ENCODE results near the gene TTC28. TPM values are rescaled to one million over a fixed set of nuclear protein-coding genes. Genes with fewer than 3 reads are reported as not detected.

Gene TTC28
- total and polyA plus RNA-seq, 10 of the 15 experiments (the other 5 are each of a cell fraction or from before 2014, with no cell fraction given), result 0.15 to 8.4 (median 1.4) TPM

- TF ChIP-seq ZNF687 (IDR thresholded peaks at IDR 0.05), result no peak
- no peak for TF ChIP-seq SUZ12 (IDR thresholded peaks at IDR 0.05; ENCODE audit: unreplicated experiment)
- TF ChIP-seq TAF1 (IDR thresholded peaks at IDR 0.05; ENCODE audit: borderline replicate concordance, low read depth, low read length), result no peak
- no peak for TF ChIP-seq CBX3 (IDR thresholded peaks at IDR 0.05; ENCODE audit: borderline replicate concordance, low read depth)
- no peak for TF ChIP-seq ZNF384 (IDR thresholded peaks at IDR 0.05; ENCODE audit: borderline replicate concordance, low read depth, low read length)
- no peak for TF ChIP-seq ZBED1 (IDR thresholded peaks at IDR 0.05; ENCODE audit: borderline replicate concordance)
- TF ChIP-seq RCOR1 (conservative IDR thresholded peaks at IDR 0.05; ENCODE audit: low read depth, low read length), result no peak
Observed at GRCh38 chr22:27982106-27982505, 697.5 kb downstream of the TTC28 start (continued).

GRCh38 chr22:27980424-27981148 lies 699.1 kb downstream of the TTC28 start:
- Histone ChIP-seq H3K27ac (ENCODE audit: control insufficient read depth, insufficient read depth) (no peak overlapping the region), H3K9ac (ENCODE audit: control insufficient read depth, insufficient read depth, low read length) (no peak overlapping the region), H3K79me2 (ENCODE audit: control insufficient read depth, insufficient read depth, low read length) (no peaks in the 10 kb centered on the region), H3K9me3 (replicated peaks; ENCODE audit: control insufficient read depth, insufficient read depth, low read length) (no peaks in the 10 kb centered on the region), H3K4me1 (ENCODE audit: control insufficient read depth, insufficient read depth, low read length) (no peaks in the 10 kb centered on the region), H3K36me3 (ENCODE audit: control insufficient read depth in 2 of 2, insufficient read depth in 2 of 2, low read length in 1 of 2) (no peaks in the 10 kb centered on the region), H3K4me2 (ENCODE audit: control insufficient read depth, insufficient read depth) (no peak overlapping the region), H4K20me1 (ENCODE audit: control insufficient read depth, insufficient read depth) (no peaks in the 10 kb centered on the region), H3K27me3 (replicated peaks in 1 of 2; ENCODE audit: control insufficient read depth in 2 of 2, insufficient read depth in 2 of 2, low read length in 1 of 2) (no peaks in the 10 kb centered on the region), H2AFZ (ENCODE audit: control insufficient read depth, low read depth, low read length) (no peak overlapping the region), H3K4me3 (no peak overlapping the region)
- ChIA-PET RAD21 (ENCODE audit: unreplicated experiment) (no interaction called here), SMC1A (ENCODE audit: uncharacterized antibody, unreplicated experiment) (interaction anchor here (0.8 kb wide), 1 partner anchor 42 kb away, joined by 6 read pairs; no protein-coding TSS in a partner anchor), CTCF (interaction anchor here (0.6 to 1.2 kb wide), 2 partner anchors 24 to 103 kb away, joined by 3 read pairs; no protein-coding TSS in a partner anchor), POLR2A (interaction anchor here (0.6 kb wide), 1 partner anchor 16 kb away, joined by 3 read pairs; no protein-coding TSS in a partner anchor)
- ATAC-seq (no peak), DNase-seq (ENCODE audit: low read depth, low spot score) (no peak), FAIRE-seq (no peak)
- intact Hi-C loops (cut with micrococcal nuclease; ENCODE audit: unreplicated experiment), result no loop called here
- no TSS peak for BruUV-seq (replicated peaks)
- WGBS (ENCODE audit: insufficient coverage, insufficient replicate concordance, low lambda C conversion rate, missing lambda C conversion rate), result 70% methylated on average over 7 of the region's 7 CpGs
- in situ Hi-C loops (cut with MboI), result no loop called here
- TF ChIP-seq CTCF (IDR thresholded peaks at IDR 0.05 in 2 of 3, conservative IDR thresholded peaks at IDR 0.05 in 1 of 3; ENCODE audit: control insufficient read depth in 2 of 3, extremely low read depth in 1 of 3, insufficient read depth in 1 of 3, low read depth in 3 of 3, low read length in 3 of 3), result no peak
- TF ChIP-seq NRF1 (conservative IDR thresholded peaks at IDR 0.05; ENCODE audit: low read depth, low read length), result no peak
- TF ChIP-seq RBBP5 (conservative IDR thresholded peaks at IDR 0.05), result no peak
- no peak for TF ChIP-seq ZBTB11 (CRISPR knock-in tag; IDR thresholded peaks at IDR 0.05)
- TF ChIP-seq EED (IDR thresholded peaks at IDR 0.05; ENCODE audit: low read depth), result no peak
- TF ChIP-seq MTA2 (IDR thresholded peaks at IDR 0.05; ENCODE audit: low read depth), result no peak

All from GM12878 (cell line).